ENCODE data around the gene ZNF212. TPM values are rescaled to one million over a fixed set of nuclear protein-coding genes. Genes with fewer than 3 reads are reported as not detected.

The ZNF212 gene
- total RNA-seq, 4 donors from 2014 or later: 4.8 to 8.8 (median 7.4) TPM

GRCh38 chr7:149300620-149301285, 61.3 kb downstream of the ZNF212 start:
- no peak for DNase-seq (ENCODE audit: extremely low spot score)
- H3K4me1 ChIP-seq: no peaks in the 10 kb centered on the region
- peaks cover 0 to 11% (median 5%) of the 10 kb centered on the region in 4 donors for H3K36me3 ChIP-seq
- 70% methylated on average over 8 of the region's 8 CpGs for WGBS
- H3K27ac ChIP-seq (replicated peaks in 1 of 4): no peak overlapping the region
- H3K27me3 ChIP-seq: no peaks in the 10 kb centered on the region
- intact Hi-C loops (cut with DNase I): no loop called here
- no peak for TF ChIP-seq CTCF (IDR thresholded peaks at IDR 0.05)
- no peak for TF ChIP-seq EP300 (IDR thresholded peaks at IDR 0.05)
- no peak for TF ChIP-seq POLR2AphosphoS5 (IDR thresholded peaks at IDR 0.05)
- TF ChIP-seq POLR2A (IDR thresholded peaks at IDR 0.05; ENCODE audit: low read depth): no peak
- H3K4me3 ChIP-seq: no peak overlapping the region
- H3K9me3 ChIP-seq: no peaks in the 10 kb centered on the region

GRCh38 chr7:149302222-149302621, 62.8 kb downstream of the ZNF212 start:
- Histone ChIP-seq H3K36me3 (no peaks in the 10 kb centered on the region), H3K4me3 (no peak overlapping the region), H3K4me1 (no peaks in the 10 kb centered on the region), H3K27me3 (no peaks in the 10 kb centered on the region), H3K27ac (replicated peaks in 1 of 4) (no peak overlapping the region), H3K9me3 (no peaks in the 10 kb centered on the region)
- intact Hi-C loops (cut with DNase I): no loop called here
- TF ChIP-seq POLR2A (IDR thresholded peaks at IDR 0.05; ENCODE audit: low read depth) (no peak), CTCF (IDR thresholded peaks at IDR 0.05) (no peak), EP300 (IDR thresholded peaks at IDR 0.05) (no peak), POLR2AphosphoS5 (IDR thresholded peaks at IDR 0.05) (no peak)
- 87% methylated on average over 12 of the region's 12 CpGs for WGBS
- no peak for DNase-seq (ENCODE audit: extremely low spot score)

GRCh38 chr7:149302865-149303264, 63.4 kb downstream of the ZNF212 start:
- no peaks in the 10 kb centered on the region for H3K27me3 ChIP-seq
- no peaks in the 10 kb centered on the region for H3K4me1 ChIP-seq
- intact Hi-C loops (cut with DNase I): no loop called here
- H3K4me3 ChIP-seq: no peak overlapping the region
- H3K27ac ChIP-seq (replicated peaks in 1 of 4): no peak overlapping the region
- no peaks in the 10 kb centered on the region for H3K36me3 ChIP-seq
- DNase-seq (ENCODE audit: extremely low spot score): no peak
- TF ChIP-seq CTCF (IDR thresholded peaks at IDR 0.05) (no peak), POLR2AphosphoS5 (IDR thresholded peaks at IDR 0.05) (no peak), EP300 (IDR thresholded peaks at IDR 0.05) (no peak), POLR2A (IDR thresholded peaks at IDR 0.05; ENCODE audit: low read depth) (no peak)
- WGBS: 70% methylated on average over 2 of the region's 2 CpGs
- no peaks in the 10 kb centered on the region for H3K9me3 ChIP-seq

GRCh38 chr7:149304006-149304405, 64.6 kb downstream of the ZNF212 start:
- WGBS: 91% methylated on average over 7 of the region's 7 CpGs
- TF ChIP-seq POLR2AphosphoS5 (IDR thresholded peaks at IDR 0.05) (no peak), CTCF (IDR thresholded peaks at IDR 0.05) (no peak), POLR2A (IDR thresholded peaks at IDR 0.05; ENCODE audit: low read depth) (no peak), EP300 (IDR thresholded peaks at IDR 0.05) (no peak)
- H3K36me3 ChIP-seq: no peaks in the 10 kb centered on the region
- no peak overlapping the region for H3K27ac ChIP-seq (replicated peaks in 1 of 4)
- DNase-seq (ENCODE audit: extremely low spot score): no peak
- intact Hi-C loops (cut with DNase I): no loop called here
- no peaks in the 10 kb centered on the region for H3K9me3 ChIP-seq
- no peak overlapping the region for H3K4me3 ChIP-seq
- no peaks in the 10 kb centered on the region for H3K27me3 ChIP-seq
- no peaks in the 10 kb centered on the region for H3K4me1 ChIP-seq

Small RNA genes within 50 kb of the gene (small RNA-seq; reads per million reads assigned to genes)
- 0 reads per million in 3 donors for gene AC004890.1

Other genes starting within 250 kb of the ZNF212 start
- gene PDIA4, start 211.1 kb upstream of the ZNF212 start, total RNA-seq: 10 to 100 TPM; 33.2 to 58.1 (median 42.8) TPM
- 10 to 100 TPM in 1 of 4 donors, 1 to 10 TPM in 3; 4.5 to 10.7 (median 5.6) TPM for gene ZNF786, start 148.9 kb upstream of the ZNF212 start, total RNA-seq
- gene ZNF425, start 113.3 kb upstream of the ZNF212 start, total RNA-seq: 1 to 10 TPM; 2.1 to 3.9 (median 3.3) TPM
- gene ZNF398, start 92.2 kb upstream of the ZNF212 start, total RNA-seq: 10 to 100 TPM; 16.9 to 22.6 (median 19.2) TPM
- 10 to 100 TPM; 16.9 to 28.7 (median 22.2) TPM for gene ZNF282, start 44.1 kb upstream of the ZNF212 start, total RNA-seq
- 10 to 100 TPM in 3 of 4 donors, 1 to 10 TPM in 1; 8.4 to 12.2 (median 11.9) TPM for gene ZNF783, start 22.5 kb downstream of the ZNF212 start, total RNA-seq
- gene ZNF777, start 221.4 kb downstream of the ZNF212 start, total RNA-seq: 10 to 100 TPM in 3 of 4 donors, 1 to 10 TPM in 1; 6.6 to 17.4 (median 13.7) TPM